Panc1 (cell line): Measurements from ENCODE around the gene SQOR. TPM values are rescaled to one million over a fixed set of nuclear protein-coding genes. Genes with fewer than 3 reads are reported as not detected.

Experiments
- ATAC-seq: fragments of 200-7000 bp; cut with Tn5 transposase; 2 replicates; pipeline ENCODE4 v1.9.1; 2020; ENCODE audit warnings: mild to moderate bottlenecking, moderate library complexity
- BruUV-seq: library from RNA; stranded (reverse); fragments of 400-500 nt; replicated peaks from 2 replicates; lab custom pipeline; 2021; lab: Mats Ljungman, UMichigan
- CTCF ChIA-PET: fragments of 300-600 bp; sonication (Branson Sonifier 250); formaldehyde crosslinking; loops from one replicate; lab custom pipeline; 2022; ENCODE audit warnings: antibody characterized with exemption; lab: Charles Lee
- POLR2A ChIA-PET: fragments of 300-600 bp; sonication (Branson Sonifier 250); formaldehyde crosslinking; loops from one replicate; lab custom pipeline; 2022; ENCODE audit warnings: antibody characterized with exemption; lab: Charles Lee
- DNase-seq: peaks from one replicate; pipeline ENCODE4 v3.0.0-alpha.2; 2010; ENCODE audit warnings: low read depth, low spot score
- H3K27ac ChIP-seq: 2 replicates; pipeline ENCODE4 v1.5.1; 2011; ENCODE audit warnings: mild to moderate bottlenecking, low read length, inconsistent platforms
- H3K27me3 ChIP-seq: fragments of 200-500 bp; sonication (Bioruptor generic); 2 replicates; pipeline ENCODE4 v1.6.0; 2014; ENCODE audit warnings: low read length, inconsistent platforms; ENCODE audit not compliant: control insufficient read depth, insufficient read depth
- H3K36me3 ChIP-seq: fragments of 200-500 bp; sonication (Bioruptor generic); 2 replicates; pipeline ENCODE4 v1.5.1; 2014; ENCODE audit warnings: inconsistent platforms, mild to moderate bottlenecking, low read length, moderate library complexity; ENCODE audit not compliant: control insufficient read depth, insufficient read depth
- H3K4me1 ChIP-seq: 2 replicates; pipeline ENCODE4 v1.5.1; 2011; ENCODE audit warnings: inconsistent platforms, mild to moderate bottlenecking, low read length, moderate library complexity; ENCODE audit not compliant: control insufficient read depth, insufficient read depth
- H3K4me3 ChIP-seq, 2 experiments: 2 replicates each; pipeline ENCODE4 v1.5.1; 2011 to 2012; ENCODE audit warnings: low read depth in 2 of 2, low read length in 2 of 2, mild to moderate bottlenecking in 2 of 2, inconsistent platforms in 1 of 2, moderate library complexity in 1 of 2
- H3K9me3 ChIP-seq: fragments of 200-500 bp; sonication (Bioruptor generic); 2 replicates; pipeline ENCODE4 v1.5.1; 2014; ENCODE audit warnings: low read depth, mild to moderate bottlenecking, inconsistent platforms, low read length, moderate library complexity; ENCODE audit not compliant: control insufficient read depth, insufficient read depth
- POLR2AphosphoS5 ChIP-seq: IDR thresholded peaks from 2 replicates; pipeline ENCODE4 v1.6.1; 2012; ENCODE audit warnings: mild to moderate bottlenecking, low read depth, low read length, moderate library complexity
- SIN3A ChIP-seq: IDR thresholded peaks from 2 replicates; pipeline ENCODE4 v1.6.1; 2012; ENCODE audit warnings: low read depth, mild to moderate bottlenecking, low read length, moderate library complexity, borderline replicate concordance; ENCODE audit not compliant: insufficient read depth
- TCF7L2 ChIP-seq: IDR thresholded peaks from 2 replicates; pipeline ENCODE4 v1.6.1; 2011; ENCODE audit warnings: mild to moderate bottlenecking, low read depth, low read length, inconsistent platforms
- in situ Hi-C: cut with HindIII; loops from 2 replicates; pipeline ENCODE4 v1.10.0; 2016; ENCODE audit warnings: low sequenced_read_pairs, low pct_unique_long_range_greater_than_20kb
- intact Hi-C: fragments of 100-400 bp; cut with micrococcal nuclease; formaldehyde crosslinking; loops from one replicate; pipeline ENCODE4 v1.10.0; 2022; ENCODE audit not compliant: unreplicated experiment
- total RNA-seq: library from RNA; stranded (reverse); gene quantifications from one replicate; pipeline ENCODE4 v1.2.1, GENCODE V29; 2021; ENCODE audit not compliant: unreplicated experiment
- TF ChIP-seq, protein P1 (sequence below): fragments of 450-650 bp; IDR thresholded peaks from 2 replicates; pipeline ENCODE4 v1.5.1; 2017; ENCODE audit warnings: mild to moderate bottlenecking
- TF ChIP-seq, protein P2 (sequence below), 2 experiments: IDR thresholded peaks; 2 replicates each; pipeline ENCODE4 v1.6.1; 2011 to 2012; ENCODE audit warnings: low read depth in 2 of 2, control low read depth in 1 of 2, low read length in 1 of 2, mild to moderate bottlenecking in 1 of 2, moderate library complexity in 1 of 2; ENCODE audit not compliant: insufficient read depth in 1 of 2

SQOR gene
- total RNA-seq, 1 experiment from 2014 or later: 62.2 TPM

DNA sequence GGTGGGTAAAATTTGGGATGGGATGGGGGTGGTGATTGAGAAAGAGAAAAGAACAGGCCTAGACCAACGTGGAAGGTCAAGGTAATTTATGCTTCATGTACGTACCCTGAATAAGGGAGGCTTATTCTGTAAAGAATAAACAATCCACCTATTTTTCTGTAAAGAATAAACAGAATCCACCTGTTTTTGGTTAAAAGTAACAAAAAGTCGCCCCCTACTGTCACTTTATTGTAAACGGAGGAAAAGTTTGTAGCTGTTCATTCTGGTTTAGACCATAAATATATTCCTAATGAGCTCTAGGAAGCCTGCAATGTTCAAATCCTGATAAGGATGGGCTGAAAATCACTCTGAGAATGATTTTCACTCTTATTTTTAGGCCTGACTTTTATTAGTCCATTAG is 23.5 kb upstream of the SQOR start:
- ChIA-PET POLR2A (interaction anchor here (0.6 kb wide), 1 partner anchor 23 kb away, joined by 3 read pairs; no protein-coding TSS in a partner anchor), CTCF (interaction anchor here (0.6 to 1.3 kb wide), 7 partner anchors 10 to 173 kb away, joined by 3 to 15 read pairs (median 4); no protein-coding TSS in a partner anchor)
- intact Hi-C loops: loop anchor here (5.0 to 10.0 kb wide), 2 partner anchors 87 to 139 kb away; partner anchors contain the start of gene SLC30A4
- TF ChIP-seq, protein P1, sequence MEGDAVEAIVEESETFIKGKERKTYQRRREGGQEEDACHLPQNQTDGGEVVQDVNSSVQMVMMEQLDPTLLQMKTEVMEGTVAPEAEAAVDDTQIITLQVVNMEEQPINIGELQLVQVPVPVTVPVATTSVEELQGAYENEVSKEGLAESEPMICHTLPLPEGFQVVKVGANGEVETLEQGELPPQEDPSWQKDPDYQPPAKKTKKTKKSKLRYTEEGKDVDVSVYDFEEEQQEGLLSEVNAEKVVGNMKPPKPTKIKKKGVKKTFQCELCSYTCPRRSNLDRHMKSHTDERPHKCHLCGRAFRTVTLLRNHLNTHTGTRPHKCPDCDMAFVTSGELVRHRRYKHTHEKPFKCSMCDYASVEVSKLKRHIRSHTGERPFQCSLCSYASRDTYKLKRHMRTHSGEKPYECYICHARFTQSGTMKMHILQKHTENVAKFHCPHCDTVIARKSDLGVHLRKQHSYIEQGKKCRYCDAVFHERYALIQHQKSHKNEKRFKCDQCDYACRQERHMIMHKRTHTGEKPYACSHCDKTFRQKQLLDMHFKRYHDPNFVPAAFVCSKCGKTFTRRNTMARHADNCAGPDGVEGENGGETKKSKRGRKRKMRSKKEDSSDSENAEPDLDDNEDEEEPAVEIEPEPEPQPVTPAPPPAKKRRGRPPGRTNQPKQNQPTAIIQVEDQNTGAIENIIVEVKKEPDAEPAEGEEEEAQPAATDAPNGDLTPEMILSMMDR: peak; percentile 65
- TF ChIP-seq, protein P2, sequence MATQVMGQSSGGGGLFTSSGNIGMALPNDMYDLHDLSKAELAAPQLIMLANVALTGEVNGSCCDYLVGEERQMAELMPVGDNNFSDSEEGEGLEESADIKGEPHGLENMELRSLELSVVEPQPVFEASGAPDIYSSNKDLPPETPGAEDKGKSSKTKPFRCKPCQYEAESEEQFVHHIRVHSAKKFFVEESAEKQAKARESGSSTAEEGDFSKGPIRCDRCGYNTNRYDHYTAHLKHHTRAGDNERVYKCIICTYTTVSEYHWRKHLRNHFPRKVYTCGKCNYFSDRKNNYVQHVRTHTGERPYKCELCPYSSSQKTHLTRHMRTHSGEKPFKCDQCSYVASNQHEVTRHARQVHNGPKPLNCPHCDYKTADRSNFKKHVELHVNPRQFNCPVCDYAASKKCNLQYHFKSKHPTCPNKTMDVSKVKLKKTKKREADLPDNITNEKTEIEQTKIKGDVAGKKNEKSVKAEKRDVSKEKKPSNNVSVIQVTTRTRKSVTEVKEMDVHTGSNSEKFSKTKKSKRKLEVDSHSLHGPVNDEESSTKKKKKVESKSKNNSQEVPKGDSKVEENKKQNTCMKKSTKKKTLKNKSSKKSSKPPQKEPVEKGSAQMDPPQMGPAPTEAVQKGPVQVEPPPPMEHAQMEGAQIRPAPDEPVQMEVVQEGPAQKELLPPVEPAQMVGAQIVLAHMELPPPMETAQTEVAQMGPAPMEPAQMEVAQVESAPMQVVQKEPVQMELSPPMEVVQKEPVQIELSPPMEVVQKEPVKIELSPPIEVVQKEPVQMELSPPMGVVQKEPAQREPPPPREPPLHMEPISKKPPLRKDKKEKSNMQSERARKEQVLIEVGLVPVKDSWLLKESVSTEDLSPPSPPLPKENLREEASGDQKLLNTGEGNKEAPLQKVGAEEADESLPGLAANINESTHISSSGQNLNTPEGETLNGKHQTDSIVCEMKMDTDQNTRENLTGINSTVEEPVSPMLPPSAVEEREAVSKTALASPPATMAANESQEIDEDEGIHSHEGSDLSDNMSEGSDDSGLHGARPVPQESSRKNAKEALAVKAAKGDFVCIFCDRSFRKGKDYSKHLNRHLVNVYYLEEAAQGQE (IDR thresholded peaks at IDR 0.05; ENCODE audit: insufficient read depth in 1 of 2, low read depth in 2 of 2, low read length in 1 of 2): no peak
- no peak overlapping the region for H3K4me3 ChIP-seq
- no TSS peak for BruUV-seq
- DNase-seq (no peak), ATAC-seq (no peak)
- no peaks in the 10 kb centered on the region for H3K9me3 ChIP-seq
- peaks cover 7% of the 10 kb centered on the region; the same call in 1 of the 2 replicates for H3K4me1 ChIP-seq
- no peaks in the 10 kb centered on the region for H3K27me3 ChIP-seq
- no peaks in the 10 kb centered on the region for H3K36me3 ChIP-seq
- H3K27ac ChIP-seq: no peak overlapping the region
- in situ Hi-C loops: no loop called here

DNA sequence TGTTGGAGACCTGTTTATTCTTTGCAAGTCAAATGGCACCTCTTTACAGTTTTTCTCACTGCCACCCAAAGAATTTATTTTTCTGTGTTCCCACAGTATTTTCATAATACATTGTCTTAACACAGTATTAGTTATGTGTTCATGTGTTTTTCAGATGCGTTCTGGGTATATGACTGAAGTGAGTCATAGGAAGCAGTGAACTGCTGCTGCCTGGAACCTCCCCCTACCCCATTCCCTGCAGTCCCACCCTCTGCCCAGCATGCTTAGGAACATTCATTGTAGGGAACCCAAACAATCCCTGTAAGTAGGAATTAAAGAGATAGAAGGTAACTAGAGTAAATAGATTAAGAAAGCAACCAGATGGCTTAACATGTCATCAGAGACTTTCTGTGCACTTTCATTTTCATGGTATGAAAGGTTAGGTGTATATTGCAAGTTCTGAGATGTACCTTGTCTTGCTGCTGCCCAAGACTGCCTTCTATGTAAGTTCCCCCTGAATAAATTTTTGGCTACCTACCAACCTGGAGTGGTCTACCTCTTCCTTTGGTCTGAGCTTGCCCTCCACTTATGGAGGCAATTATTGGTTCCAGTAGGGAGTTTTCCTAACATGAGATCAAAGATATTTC is 21.9 kb upstream of the SQOR start:
- Histone ChIP-seq H3K4me3 (no peak overlapping the region), H3K4me1 (peaks cover 7% of the 10 kb centered on the region; the same call in 1 of the 2 replicates), H3K9me3 (no peaks in the 10 kb centered on the region), H3K27ac (no peak overlapping the region), H3K36me3 (no peaks in the 10 kb centered on the region), H3K27me3 (no peaks in the 10 kb centered on the region)
- intact Hi-C loops: loop anchor here (5.0 to 10.0 kb wide), 2 partner anchors 88 to 141 kb away; partner anchors contain the start of gene SLC30A4
- CTCF ChIA-PET: interaction anchor here (0.6 to 0.7 kb wide), 2 partner anchors 155 to 449 kb away, joined by 3 read pairs; no protein-coding TSS in a partner anchor
- no peak for DNase-seq
- ATAC-seq: peak; percentile 59
- BruUV-seq: no TSS peak
- in situ Hi-C loops: no loop called here
- TF ChIP-seq TCF7L2 (no peak), POLR2AphosphoS5 (no peak), SIN3A (no peak)
- TF ChIP-seq, protein P2 (IDR thresholded peaks at IDR 0.05; ENCODE audit: insufficient read depth in 1 of 2, low read depth in 2 of 2, low read length in 1 of 2): no peak
- TF ChIP-seq, protein P1: no peak
- POLR2A ChIA-PET: no interaction called here
